ENCODE results near the gene PPFIBP1.

DNA sequence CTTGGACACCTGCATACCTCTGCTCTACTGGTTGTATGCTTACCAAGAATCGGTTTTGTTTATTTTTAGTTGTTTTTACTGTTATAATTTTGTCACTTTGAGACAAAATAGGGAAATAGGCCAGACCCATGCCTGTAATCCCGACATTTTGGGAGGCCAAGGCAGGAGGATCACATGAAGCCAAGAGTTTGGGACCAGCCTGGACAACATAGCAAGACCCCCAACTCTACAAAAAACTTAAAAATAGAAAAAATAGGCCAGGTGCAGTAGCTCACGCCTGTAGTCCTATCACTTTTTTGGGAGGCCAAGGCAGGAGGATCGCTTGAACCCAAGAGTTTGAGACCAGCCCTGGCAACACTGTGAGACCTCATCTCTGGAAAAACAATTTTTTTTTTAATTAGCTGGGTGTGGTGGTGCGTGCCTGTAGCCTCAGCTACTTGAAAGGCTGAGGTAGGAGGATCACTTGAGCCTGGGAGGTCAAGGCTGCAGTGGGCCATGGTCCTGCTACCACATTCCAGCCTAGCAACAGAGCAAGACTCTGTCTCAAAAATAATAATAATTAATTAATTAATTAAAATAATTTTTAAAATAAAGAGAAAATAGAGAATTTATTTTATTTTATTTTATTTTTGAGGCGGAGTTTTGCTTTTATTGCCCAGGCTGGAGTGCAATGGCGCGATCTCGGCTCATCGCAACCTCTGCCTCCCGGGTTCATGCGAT is 185.4 kb downstream of the PPFIBP1 start:
- TF ChIP-seq, protein P1, sequence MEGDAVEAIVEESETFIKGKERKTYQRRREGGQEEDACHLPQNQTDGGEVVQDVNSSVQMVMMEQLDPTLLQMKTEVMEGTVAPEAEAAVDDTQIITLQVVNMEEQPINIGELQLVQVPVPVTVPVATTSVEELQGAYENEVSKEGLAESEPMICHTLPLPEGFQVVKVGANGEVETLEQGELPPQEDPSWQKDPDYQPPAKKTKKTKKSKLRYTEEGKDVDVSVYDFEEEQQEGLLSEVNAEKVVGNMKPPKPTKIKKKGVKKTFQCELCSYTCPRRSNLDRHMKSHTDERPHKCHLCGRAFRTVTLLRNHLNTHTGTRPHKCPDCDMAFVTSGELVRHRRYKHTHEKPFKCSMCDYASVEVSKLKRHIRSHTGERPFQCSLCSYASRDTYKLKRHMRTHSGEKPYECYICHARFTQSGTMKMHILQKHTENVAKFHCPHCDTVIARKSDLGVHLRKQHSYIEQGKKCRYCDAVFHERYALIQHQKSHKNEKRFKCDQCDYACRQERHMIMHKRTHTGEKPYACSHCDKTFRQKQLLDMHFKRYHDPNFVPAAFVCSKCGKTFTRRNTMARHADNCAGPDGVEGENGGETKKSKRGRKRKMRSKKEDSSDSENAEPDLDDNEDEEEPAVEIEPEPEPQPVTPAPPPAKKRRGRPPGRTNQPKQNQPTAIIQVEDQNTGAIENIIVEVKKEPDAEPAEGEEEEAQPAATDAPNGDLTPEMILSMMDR (IDR thresholded peaks at IDR 0.05) = no peak
- no peak for TF ChIP-seq POLR2A (IDR thresholded peaks at IDR 0.05)
